IgD-negative memory B cell (primary cell): Measurements from ENCODE around the gene SVEP1. TPM values are rescaled to one million over a fixed set of nuclear protein-coding genes. Genes with fewer than 3 reads are reported as not detected.
"Not testable (repeated sequence)": the region's sequence is repeated elsewhere in the genome, so short reads cannot be mapped to it uniquely, and the experiment has no call there.

ENCODE experiments used
- H3K27ac Mint-ChIP-seq, 3 donors: one replicate each; pipeline ENCODE4 v1.8.0; 2020 to 2022; ENCODE audit warnings: mild to moderate bottlenecking in 3 of 3, mixed read lengths in 3 of 3, moderate library complexity in 1 of 3
- H3K27me3 Mint-ChIP-seq: one replicate; pipeline ENCODE4 v1.8.0; 2021; ENCODE audit warnings: mixed read lengths
- H3K36me3 Mint-ChIP-seq: one replicate; pipeline ENCODE4 v1.8.0; 2020; ENCODE audit warnings: mild to moderate bottlenecking, mixed read lengths
- H3K4me1 Mint-ChIP-seq, 3 donors: one replicate each; pipeline ENCODE4 v1.8.0; 2020 to 2022; ENCODE audit warnings: mixed read lengths in 3 of 3, mild to moderate bottlenecking in 1 of 3
- H3K4me3 Mint-ChIP-seq, 4 donors: one replicate each; pipeline ENCODE4 v1.8.0; 2020 to 2022; ENCODE audit warnings: mild to moderate bottlenecking in 4 of 4, mixed read lengths in 4 of 4, moderate library complexity in 3 of 4
- H3K9me3 Mint-ChIP-seq, 3 donors: one replicate each; pipeline ENCODE4 v1.8.0; 2020 to 2021; ENCODE audit warnings: mixed read lengths in 3 of 3, mild to moderate bottlenecking in 1 of 3
- polyA plus RNA-seq: library from polyadenylated mRNA; unstranded; fragments of 300-500 nt; fragmentation: Illumina TruSeq; gene quantifications from one replicate; pipeline ENCODE4 v1.2.3, GENCODE V29; 2021

SVEP1 gene
- not detected for polyA plus RNA-seq

DNA sequence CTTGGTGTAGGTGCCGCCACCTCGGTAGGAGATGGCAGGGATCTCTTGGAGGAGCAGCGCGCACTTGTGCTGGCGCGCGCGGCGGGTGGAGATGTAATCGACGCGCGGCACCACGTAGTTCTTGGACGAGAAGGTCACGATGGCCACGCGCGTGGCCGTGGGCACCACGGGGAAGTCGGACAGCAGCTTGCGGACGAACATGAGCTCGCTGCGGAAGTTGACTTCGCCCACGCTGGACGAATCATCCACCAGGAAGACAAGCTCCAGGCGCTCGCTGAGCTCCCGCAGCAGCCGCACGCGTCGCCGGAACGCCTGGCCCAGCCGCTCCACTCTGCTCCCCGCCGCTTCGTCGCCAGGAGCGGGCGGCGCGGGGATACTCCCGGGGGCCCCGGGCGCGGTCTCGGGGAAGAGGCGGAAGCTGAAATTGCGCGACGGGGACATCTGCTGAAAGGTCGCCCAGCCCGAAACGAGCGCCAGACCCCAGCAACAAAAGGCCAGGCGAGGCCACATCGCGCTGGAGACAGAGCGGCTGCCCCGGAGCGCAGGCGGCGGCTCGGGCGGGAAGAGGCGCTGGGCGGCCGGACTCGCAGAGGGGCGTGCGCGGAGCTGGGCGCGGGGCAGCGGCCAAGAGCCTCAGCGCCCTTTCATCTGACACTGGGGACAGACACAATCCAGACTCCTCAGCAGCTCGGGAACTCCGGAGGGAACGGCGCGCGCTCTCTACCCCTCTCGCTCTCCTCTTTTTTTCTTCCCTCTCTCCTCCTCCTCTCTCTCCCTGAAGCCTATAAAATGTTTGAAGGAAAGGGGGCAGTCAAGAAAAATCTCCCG is at the start of gene SVEP1:
TSS of gene SVEP1 (minus strand) at position 708 of the 828 bp plus-strand sequence. CDS start at position 510, 198 bp downstream.
- peaks cover 0 to 5% (median 2%) of the 10 kb centered on the region in 3 donors for H3K9me3 Mint-ChIP-seq
- peak within 1 kb of the TSS in 2 of 4 donors; percentile 0 to 57 for H3K4me3 Mint-ChIP-seq
- no peak within 1 kb of the TSS for H3K27ac Mint-ChIP-seq
- peaks cover 0 to 4% (median 1%) of the 10 kb centered on the region in 3 donors for H3K4me1 Mint-ChIP-seq
- H3K27me3 Mint-ChIP-seq = peaks cover 28% of the 10 kb centered on the region
- H3K36me3 Mint-ChIP-seq = no peaks in the 10 kb centered on the region

DNA sequence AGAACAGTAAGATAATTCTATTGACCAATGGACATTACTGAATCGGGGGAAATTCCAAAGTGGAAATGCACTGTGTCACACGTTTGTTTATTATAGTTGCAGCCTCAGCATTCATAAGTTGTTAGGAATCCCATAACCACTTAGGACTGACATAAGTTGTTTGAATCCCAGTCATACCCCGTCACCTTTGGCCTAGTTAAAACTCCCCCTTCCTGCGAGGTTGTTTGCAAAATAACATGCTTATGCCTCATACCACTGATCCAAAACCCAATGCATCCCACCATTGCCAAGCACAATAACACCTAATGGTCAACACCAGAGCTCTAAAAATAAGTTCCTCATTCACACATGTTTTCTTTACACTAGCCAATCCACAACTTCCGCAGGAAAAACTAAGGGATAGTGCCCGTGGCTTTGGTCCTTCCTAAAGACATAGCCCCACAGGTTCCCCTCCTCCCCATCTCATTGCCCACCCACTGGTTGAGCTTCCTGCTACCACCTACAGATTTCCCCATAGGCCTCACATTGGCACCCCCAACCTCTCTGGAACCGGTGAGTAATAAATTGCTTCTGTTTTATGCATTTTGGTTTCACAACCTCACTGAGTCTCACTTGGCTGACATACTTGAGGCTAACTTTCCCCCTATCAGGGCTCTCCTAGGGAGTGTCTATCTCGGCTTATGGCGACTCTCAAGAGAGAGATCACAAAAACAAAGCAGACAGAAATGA is 46.7 kb upstream of the SVEP1 start:
- no peaks in the 10 kb centered on the region for H3K4me1 Mint-ChIP-seq
- H3K36me3 Mint-ChIP-seq = no peaks in the 10 kb centered on the region
- no peak overlapping the region for H3K27ac Mint-ChIP-seq
- peaks cover 2% of the 10 kb centered on the region for H3K27me3 Mint-ChIP-seq
- H3K4me3 Mint-ChIP-seq = no peak overlapping the region
- peaks cover 0 to 3% (median 0%) of the 10 kb centered on the region in 3 donors for H3K9me3 Mint-ChIP-seq

DNA sequence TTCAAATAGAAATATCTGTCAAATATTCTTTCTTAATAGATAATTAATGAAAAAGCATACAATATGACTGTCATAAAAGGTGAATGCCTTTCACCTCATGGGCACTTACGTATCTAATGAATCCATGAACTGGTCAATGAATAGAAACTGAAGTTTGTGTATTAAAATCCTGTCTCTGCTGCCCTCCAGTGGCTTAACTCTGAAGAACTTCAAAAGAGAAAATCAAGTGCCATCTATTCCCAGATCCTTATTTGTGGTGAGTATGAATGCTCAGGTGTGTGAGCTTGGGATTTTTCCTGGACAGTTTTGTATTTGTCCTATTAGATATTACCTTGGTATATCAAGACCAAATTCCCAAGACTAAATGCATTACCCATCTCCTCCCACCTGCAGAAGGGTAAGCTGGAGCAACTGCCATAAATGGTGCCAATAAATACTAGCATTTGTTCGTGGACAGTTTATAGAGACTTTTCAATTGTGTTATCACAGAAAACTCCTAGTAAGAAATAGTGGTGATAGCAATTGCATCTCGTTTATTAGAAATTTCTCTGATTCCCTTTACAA is 44.0 kb upstream of the SVEP1 start:
- no peaks in the 10 kb centered on the region for H3K27me3 Mint-ChIP-seq
- no peaks in the 10 kb centered on the region for H3K9me3 Mint-ChIP-seq
- no peaks in the 10 kb centered on the region for H3K4me1 Mint-ChIP-seq
- H3K27ac Mint-ChIP-seq = no peak overlapping the region
- H3K36me3 Mint-ChIP-seq = no peaks in the 10 kb centered on the region
- H3K4me3 Mint-ChIP-seq = no peak overlapping the region

DNA sequence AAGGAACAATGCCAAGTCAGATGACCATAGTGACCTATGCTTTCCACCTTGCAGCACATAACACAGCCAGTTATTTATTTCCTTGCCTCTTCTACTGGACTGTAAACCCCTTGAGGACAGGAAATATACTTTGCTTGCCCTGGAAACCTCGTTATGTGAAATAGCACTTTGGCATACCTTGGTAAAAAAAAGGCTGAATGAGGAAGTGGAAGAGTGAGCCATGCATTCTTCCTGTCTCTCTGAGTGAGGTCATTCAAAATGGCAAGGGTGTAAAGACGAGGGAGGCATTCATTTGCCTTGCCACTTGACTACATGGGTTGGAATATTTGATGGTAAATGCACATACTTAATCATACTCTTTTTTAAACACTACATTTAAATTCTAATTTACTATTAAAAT is 42.8 kb upstream of the SVEP1 start:
- no peaks in the 10 kb centered on the region for H3K36me3 Mint-ChIP-seq
- no peak overlapping the region for H3K4me3 Mint-ChIP-seq
- H3K27ac Mint-ChIP-seq = no peak overlapping the region
- no peaks in the 10 kb centered on the region for H3K4me1 Mint-ChIP-seq
- H3K27me3 Mint-ChIP-seq = no peaks in the 10 kb centered on the region
- H3K9me3 Mint-ChIP-seq = no peaks in the 10 kb centered on the region

DNA sequence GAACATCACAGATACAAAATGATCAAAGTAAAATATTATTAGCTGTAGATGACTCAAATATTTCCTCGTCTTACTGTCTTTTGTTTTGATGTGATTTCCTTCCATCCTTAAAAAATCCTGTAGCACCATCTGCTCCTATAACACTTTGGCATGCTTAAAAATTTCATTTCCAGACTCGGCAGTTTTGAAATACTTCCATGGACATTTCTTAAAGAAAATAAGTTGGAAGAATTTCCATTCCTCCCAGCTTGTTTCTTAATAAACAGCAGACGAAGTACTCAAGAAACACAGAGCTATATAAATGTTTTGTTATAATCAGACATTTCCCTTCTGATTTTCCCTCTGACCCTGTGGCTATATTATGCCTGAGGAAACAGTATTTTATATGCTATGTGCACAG is 41.2 kb upstream of the SVEP1 start:
- Mint-ChIP-seq H3K36me3 (no peaks in the 10 kb centered on the region), H3K4me1 (no peaks in the 10 kb centered on the region), H3K27me3 (no peaks in the 10 kb centered on the region), H3K27ac (no peak overlapping the region), H3K4me3 (no peak overlapping the region), H3K9me3 (no peaks in the 10 kb centered on the region)

DNA sequence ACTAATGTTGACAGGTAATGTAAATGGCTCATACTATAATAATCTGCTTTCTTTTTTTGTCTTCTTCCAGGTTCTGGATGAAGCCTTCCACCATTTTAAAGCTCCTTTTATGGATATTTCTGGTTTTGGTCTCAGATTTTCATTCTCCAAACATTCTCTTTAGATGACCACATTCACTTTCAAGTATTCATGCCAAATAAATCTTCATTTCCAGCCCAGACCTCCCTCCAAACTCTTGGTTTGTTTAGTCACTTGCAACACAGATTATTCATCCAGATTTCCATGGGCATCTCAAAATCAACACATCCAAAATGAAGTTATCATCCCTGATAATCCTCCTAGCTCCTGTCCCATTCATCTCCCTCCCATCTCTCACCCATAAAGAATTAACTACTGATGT is 40.3 kb upstream of the SVEP1 start:
- Mint-ChIP-seq H3K36me3 (no peaks in the 10 kb centered on the region), H3K4me1 (no peaks in the 10 kb centered on the region)

DNA sequence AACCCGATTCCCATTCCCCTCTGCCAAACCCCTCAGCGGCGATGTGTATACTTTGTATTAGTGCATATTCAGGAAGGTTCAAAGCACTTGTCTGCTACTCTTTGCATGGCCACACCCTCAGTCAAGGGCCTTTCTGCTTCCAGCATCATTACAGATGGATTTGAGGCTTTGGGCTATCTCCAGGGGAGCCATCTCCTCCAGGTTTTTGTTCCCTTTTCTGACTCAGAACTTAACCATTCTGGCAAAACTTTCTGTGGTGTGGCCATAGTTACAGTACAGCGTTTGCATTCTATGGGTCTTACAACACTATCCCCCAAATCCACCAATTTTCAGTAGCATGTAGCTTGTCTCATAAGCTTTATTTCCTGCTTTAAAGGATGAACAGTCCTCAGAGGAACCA is 36.0 kb upstream of the SVEP1 start:
- Mint-ChIP-seq H3K4me1 (no peaks in the 10 kb centered on the region), H3K4me3 (no peak overlapping the region), H3K9me3 (peaks cover 0 to 5% (median 0%) of the 10 kb centered on the region in 3 donors), H3K36me3 (no peaks in the 10 kb centered on the region), H3K27ac (no peak overlapping the region), H3K27me3 (no peaks in the 10 kb centered on the region)

More for the DNA sequence above, 40.3 kb upstream of the SVEP1 start:
- Mint-ChIP-seq H3K4me3 (no peak overlapping the region), H3K27me3 (no peaks in the 10 kb centered on the region), H3K9me3 (peaks cover 0 to under 1% (median 0%) of the 10 kb centered on the region in 3 donors), H3K27ac (no peak overlapping the region)

DNA sequence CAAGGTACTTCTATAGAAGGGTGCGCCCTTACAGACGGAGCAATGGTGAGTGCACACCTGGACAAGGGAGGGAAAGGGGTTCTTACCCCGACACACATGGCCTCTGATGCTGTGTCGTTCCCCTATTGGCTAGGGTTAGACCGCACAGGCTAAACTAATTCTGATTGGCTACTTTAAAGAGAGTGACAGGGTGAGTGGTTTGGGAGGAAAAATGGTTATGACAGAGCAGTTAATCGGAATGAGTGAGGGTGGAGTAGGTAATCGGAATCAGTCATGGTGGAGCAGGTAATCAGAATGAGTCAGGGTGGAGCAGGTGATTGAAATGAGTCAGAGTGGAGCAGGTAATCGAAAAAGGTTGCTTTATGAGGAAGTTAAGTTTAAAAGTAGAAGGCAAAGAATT is 35.0 kb upstream of the SVEP1 start:
- H3K27ac Mint-ChIP-seq = peak overlapping the region in 1 of 3 donors; percentile 13
- H3K4me1 Mint-ChIP-seq, H3K4me3 Mint-ChIP-seq, H3K36me3 Mint-ChIP-seq, H3K27me3 Mint-ChIP-seq, H3K9me3 Mint-ChIP-seq: not testable (repeated sequence)

DNA sequence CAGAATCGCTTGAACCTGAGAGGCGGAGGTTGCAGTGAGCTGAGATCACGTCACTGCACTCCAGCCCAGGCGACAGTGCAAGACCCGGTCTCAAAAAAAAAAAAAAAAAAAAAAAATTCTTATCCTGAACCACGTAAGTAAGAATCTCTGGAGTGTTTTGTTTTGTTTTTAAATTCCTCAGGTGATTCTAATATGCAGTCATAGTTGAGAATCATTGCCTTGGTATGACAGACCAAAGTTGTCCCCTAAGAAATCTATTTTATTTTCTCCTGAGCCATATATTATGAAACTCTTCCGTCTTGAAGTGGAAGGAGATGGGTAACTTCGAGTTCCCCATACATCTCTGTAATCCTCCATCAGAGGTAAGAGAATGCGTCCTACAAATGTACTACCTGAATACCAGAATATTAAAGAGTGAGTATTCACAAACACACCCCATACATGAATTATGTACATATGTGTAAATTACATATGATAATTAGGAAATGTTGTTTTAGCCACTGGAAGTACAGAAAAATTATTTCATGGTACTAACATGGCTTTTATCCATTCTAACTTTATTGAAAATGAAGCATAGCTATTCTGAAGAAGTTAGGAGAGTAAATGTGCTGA is 26.7 kb upstream of the SVEP1 start:
- Mint-ChIP-seq H3K4me3 (no peak overlapping the region), H3K27me3 (peaks cover 4% of the 10 kb centered on the region), H3K27ac (no peak overlapping the region), H3K36me3 (no peaks in the 10 kb centered on the region), H3K9me3 (peaks cover 0 to 3% (median 0%) of the 10 kb centered on the region in 3 donors), H3K4me1 (no peaks in the 10 kb centered on the region)

DNA sequence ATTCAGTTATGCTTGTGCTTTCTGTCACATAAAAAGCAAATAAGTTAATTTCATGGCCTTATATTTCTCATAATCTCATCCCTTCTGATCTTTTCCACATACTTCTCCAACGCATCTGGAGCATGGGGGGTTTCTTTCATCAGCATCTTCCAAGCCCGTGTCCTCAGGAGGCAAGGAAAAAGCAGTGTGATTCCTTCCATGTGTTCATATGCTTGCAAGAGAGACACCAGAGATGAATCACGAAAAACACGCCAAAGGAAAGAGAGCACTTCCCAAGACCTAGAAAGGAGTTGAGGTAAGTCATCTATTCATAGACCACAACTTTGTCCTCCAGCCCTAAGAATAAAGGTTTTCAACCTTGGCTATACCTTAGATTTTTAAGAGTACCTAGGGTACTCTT is 26.0 kb upstream of the SVEP1 start:
- Mint-ChIP-seq H3K36me3 (no peaks in the 10 kb centered on the region), H3K27ac (no peak overlapping the region), H3K9me3 (peaks cover 0 to 3% (median 0%) of the 10 kb centered on the region in 3 donors), H3K4me3 (no peak overlapping the region), H3K27me3 (peaks cover 4% of the 10 kb centered on the region), H3K4me1 (no peaks in the 10 kb centered on the region)

DNA sequence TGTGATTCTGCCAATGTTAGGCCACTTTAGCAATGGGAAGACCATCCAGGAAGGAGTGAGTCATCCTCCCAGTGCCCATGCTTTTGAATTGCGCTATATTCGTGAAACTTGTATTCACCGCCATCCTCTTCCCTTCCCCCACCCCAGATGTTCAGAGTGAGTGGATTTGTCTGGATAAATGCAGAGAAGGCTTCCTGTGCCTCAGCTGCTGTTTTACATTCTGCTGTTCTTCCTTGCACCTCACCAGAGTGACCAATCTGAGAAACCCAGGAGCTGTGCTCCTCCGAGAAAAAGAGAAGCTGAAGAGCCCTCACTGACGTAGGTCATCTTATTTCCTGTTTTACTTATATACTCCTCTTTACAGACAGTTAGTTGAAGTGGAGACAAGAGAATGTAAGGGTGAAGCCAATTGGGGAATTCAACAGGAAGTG is 24.6 kb upstream of the SVEP1 start:
- H3K36me3 Mint-ChIP-seq = no peaks in the 10 kb centered on the region
- peaks cover 0 to 3% (median 0%) of the 10 kb centered on the region in 3 donors for H3K9me3 Mint-ChIP-seq
- H3K4me1 Mint-ChIP-seq = no peaks in the 10 kb centered on the region
- no peak overlapping the region for H3K27ac Mint-ChIP-seq
- peaks cover 5% of the 10 kb centered on the region for H3K27me3 Mint-ChIP-seq
- H3K4me3 Mint-ChIP-seq = no peak overlapping the region

DNA sequence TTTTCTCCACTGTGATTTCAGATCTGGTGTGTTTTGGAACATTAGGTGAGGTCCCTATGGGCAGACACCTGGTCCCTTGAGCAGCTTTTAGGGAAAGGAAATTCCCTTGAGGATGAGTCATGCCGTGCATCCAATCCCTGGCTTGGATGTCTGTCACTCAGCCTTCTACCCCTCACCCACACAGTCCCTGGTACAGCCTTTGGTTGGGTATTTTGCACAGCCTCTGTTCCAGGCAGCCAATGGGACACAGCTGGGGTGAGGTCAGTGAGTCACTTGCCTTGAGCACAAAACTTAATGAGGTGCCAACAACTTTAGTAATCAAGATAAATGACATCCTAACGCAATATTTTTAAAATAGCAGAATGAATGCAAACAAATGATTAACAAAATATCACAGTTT is 22.7 kb upstream of the SVEP1 start:
- Mint-ChIP-seq H3K36me3 (peaks cover 1% of the 10 kb centered on the region), H3K4me3 (no peak overlapping the region), H3K27ac (no peak overlapping the region), H3K4me1 (peaks cover 0 to 2% (median 0%) of the 10 kb centered on the region in 3 donors), H3K9me3 (peaks cover 0 to 8% (median 3%) of the 10 kb centered on the region in 3 donors), H3K27me3 (peaks cover 5% of the 10 kb centered on the region)

DNA sequence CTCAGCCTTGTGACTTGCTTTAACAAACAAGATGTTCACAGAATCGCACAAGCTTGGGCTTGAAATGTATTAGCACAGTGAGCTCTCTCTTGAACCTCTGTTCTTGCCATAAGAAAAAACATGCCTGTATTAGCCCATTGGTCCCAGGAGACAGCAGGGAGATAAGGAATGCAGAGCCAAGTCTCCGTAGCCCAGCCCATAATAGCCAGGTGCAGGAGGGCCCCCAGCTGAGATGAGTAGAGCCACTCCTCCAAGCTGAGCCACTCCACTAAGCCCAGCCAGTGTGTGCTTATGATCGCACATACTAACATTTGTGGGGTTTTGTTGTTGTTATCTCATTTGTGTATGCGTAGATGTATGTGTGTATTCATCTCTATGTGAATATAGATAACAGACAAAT is 21.6 kb upstream of the SVEP1 start:
- Mint-ChIP-seq H3K27ac (no peak overlapping the region), H3K27me3 (peaks cover 4% of the 10 kb centered on the region), H3K4me3 (peak overlapping the region in 1 of 4 donors; percentile 10), H3K4me1 (peaks cover 0 to 2% (median 0%) of the 10 kb centered on the region in 3 donors), H3K9me3 (peaks cover 0 to 6% (median 5%) of the 10 kb centered on the region in 3 donors), H3K36me3 (peaks cover 1% of the 10 kb centered on the region)

DNA sequence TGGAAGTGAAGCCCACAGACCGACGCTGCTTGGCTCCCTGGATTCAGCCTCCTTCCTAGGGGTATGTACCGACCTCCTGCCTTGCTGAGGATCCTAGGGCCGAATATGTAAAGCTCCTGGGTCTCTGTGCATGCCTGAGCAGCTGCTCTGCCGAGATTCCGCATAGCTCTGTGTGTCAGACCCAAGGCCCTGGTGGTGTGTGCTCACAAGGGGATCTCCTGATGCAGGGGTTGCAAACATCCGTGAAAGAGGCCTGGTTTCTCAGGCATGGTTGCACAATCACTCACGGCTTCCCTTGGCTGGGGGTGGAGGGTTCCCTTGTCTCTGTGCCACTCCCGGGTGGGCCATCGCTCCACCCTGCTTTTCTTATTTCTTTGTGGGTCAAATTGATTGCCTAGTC is 19.9 kb upstream of the SVEP1 start:
- Mint-ChIP-seq H3K4me1 (peaks cover 0 to 2% (median 0%) of the 10 kb centered on the region in 3 donors), H3K27ac (no peak overlapping the region), H3K36me3 (peaks cover 1% of the 10 kb centered on the region), H3K4me3 (no peak overlapping the region), H3K27me3 (peaks cover 4% of the 10 kb centered on the region), H3K9me3 (peaks cover 3 to 7% (median 5%) of the 10 kb centered on the region in 3 donors)
